CD4-positive, alpha-beta T cell treated with Interleukin-6 at 100 ng/mL for 8 hours (primary cell): ENCODE measurements around the gene PIK3C2G.
"Not testable (repeated sequence)": the region's sequence is repeated elsewhere in the genome, so short reads cannot be mapped to it uniquely, and the experiment has no call there.

ENCODE experiments used
- DNase-seq: peaks from one replicate; pipeline ENCODE4 v3.0.0-alpha.2; 2020; ENCODE audit warnings: mixed read lengths, low spot score

Gene PIK3C2G, protein sequence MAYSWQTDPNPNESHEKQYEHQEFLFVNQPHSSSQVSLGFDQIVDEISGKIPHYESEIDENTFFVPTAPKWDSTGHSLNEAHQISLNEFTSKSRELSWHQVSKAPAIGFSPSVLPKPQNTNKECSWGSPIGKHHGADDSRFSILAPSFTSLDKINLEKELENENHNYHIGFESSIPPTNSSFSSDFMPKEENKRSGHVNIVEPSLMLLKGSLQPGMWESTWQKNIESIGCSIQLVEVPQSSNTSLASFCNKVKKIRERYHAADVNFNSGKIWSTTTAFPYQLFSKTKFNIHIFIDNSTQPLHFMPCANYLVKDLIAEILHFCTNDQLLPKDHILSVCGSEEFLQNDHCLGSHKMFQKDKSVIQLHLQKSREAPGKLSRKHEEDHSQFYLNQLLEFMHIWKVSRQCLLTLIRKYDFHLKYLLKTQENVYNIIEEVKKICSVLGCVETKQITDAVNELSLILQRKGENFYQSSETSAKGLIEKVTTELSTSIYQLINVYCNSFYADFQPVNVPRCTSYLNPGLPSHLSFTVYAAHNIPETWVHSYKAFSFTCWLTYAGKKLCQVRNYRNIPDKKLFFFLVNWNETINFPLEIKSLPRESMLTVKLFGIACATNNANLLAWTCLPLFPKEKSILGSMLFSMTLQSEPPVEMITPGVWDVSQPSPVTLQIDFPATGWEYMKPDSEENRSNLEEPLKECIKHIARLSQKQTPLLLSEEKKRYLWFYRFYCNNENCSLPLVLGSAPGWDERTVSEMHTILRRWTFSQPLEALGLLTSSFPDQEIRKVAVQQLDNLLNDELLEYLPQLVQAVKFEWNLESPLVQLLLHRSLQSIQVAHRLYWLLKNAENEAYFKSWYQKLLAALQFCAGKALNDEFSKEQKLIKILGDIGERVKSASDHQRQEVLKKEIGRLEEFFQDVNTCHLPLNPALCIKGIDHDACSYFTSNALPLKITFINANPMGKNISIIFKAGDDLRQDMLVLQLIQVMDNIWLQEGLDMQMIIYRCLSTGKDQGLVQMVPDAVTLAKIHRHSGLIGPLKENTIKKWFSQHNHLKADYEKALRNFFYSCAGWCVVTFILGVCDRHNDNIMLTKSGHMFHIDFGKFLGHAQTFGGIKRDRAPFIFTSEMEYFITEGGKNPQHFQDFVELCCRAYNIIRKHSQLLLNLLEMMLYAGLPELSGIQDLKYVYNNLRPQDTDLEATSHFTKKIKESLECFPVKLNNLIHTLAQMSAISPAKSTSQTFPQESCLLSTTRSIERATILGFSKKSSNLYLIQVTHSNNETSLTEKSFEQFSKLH (N-terminal part only)

GRCh38 chr12:18261273-18261672 lies at the start of gene PIK3C2G:
Gene PIK3C2G (plus strand): TSS chr12:18261518. CDS start chr12:18282082, 20,564 bp downstream.
- DNase-seq: no peak

DNA sequence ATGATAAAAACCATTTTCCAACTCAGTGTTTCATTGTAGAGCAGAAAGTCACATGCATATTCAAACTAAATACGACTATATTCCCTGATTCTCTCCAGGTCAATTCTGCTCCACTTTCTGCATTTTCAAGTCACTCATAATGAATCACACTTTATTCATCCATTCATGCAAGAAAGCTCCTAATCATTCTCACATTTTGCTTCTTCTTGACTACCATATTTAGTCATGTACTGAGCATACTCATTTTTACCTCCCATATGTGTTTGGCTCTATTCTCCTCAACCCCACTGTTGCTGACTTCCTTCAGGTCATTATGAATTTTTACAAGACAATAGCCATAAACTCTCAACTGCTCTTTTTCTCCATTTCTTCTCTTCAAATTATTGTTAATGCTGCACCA lies 43.4 kb upstream of the PIK3C2G start:
- no peak for DNase-seq

DNA sequence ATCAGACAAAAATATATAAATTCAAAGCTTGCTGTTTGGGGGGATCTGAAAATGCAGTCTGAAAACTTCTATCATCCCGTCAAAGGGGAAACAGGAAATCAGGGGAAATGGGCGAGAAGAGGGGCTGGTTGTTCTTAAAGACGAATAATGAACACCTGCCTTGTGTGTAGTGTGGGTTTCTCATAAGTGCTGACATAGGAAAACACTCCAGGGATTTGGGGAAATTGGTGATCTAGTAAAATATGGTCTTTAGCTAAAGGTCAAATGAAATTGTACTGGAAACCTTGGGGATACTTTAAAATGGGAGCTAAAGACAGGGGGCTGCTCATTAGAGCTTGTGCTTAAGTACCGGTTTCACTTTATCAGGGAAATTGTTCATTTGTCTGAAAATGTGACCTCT lies 39.6 kb upstream of the PIK3C2G start:
- no peak for DNase-seq

GRCh38 chr12:18222699-18223098 lies 38.6 kb upstream of the PIK3C2G start:
- DNase-seq: no peak

DNA sequence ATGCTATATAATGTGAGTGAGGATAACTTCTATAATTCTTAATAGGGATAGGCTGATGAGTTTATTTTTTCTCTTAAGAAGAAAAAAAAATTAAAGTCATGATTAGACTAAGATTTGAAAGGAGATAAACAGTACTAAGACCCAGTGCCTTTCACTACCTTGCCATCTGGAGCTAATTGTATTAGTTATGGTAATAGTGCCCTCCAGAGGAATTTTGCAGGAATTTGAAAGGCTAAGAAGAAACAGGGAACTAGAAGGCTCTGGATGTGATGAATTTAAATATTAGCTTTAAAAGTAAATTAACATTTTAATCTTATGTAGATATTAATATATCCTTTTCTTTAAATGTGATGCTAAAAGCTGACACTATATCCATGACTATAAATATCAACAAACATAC lies 36.6 kb upstream of the PIK3C2G start:
- no peak for DNase-seq

- no peak for DNase-seq
Measured at GRCh38 chr12:18239526-18239925, 21.8 kb upstream of the PIK3C2G start.

DNA sequence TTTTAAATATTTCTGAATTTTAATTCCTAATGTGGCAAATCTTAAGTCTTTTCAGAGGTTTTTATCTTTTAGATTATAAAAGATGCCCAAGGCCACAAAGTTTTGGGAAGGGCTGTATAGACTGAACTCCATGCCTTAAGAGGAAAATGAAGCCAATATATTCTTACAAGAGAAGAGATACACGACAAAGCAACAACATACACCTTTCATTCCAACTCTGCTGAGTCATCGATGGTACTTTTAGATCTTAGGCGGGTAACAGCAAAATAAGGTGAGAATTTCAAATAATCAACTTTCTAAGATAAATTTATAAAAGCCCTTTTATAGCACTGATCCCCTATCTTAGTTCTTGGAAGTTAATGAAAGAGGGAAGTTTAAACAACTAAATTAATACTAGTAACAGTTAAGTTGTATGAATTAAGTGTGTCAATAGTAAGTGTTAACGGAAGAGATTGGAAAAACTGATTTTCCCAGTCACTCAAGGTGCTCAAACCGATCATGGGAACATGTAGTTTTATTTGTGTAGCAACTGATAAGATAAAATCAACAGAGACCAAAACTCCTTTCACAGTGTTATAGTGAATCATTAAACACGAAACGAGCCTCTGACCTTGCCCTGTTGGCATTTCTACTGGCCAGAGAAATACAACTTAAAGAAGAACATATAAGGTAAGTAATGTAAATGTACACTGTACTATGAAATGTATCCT lies 18.8 kb upstream of the PIK3C2G start:
- DNase-seq: no peak

- DNase-seq: no peak
Measured at GRCh38 chr12:18243238-18243637, 18.1 kb upstream of the PIK3C2G start.

- DNase-seq: no peak
Measured at GRCh38 chr12:18246066-18246465, 15.3 kb upstream of the PIK3C2G start.

GRCh38 chr12:18250313-18250916 lies 10.9 kb upstream of the PIK3C2G start:
- no peak for DNase-seq

GRCh38 chr12:18254081-18254480 lies 7.2 kb upstream of the PIK3C2G start:
- no peak for DNase-seq

GRCh38 chr12:18255004-18255403 lies 6.3 kb upstream of the PIK3C2G start:
- not testable (repeated sequence) for DNase-seq

DNA sequence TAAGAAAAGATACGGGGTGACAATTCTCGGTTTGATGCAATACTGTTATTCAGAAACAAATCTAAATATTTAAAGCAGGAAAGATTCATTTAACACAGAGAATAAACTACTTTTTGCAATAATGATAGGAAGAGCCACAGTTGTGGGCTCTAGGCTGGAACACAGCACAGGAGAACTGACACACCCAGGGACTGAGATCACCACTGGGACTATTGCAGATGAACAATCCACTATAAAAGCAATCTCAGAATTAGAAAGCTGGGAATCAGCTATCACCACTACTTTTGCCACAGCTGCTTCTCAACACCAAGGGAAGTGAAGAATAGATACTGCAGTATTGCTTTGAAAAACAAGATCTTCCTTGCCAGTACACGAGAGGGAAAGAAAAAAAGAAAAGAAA lies 4.1 kb upstream of the PIK3C2G start:
- no peak for DNase-seq

DNA sequence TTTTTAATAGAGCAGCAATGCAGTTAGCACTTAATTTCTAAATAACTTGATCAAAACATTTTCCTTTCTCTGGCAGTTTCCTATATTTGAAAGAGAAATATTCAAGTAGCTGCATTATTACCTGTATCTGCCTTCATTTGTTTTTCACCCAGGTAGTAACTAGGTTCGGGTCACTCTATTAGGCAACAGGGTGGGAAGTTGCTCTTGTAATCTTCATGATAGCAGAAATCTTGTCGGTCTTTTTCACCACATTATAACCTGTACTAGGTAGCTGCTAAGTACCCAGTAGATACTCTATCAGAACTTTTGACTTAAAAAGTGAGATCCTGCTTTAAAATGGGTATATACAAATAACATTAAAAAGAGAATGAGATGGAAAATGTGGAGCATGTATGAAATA lies 2.4 kb upstream of the PIK3C2G start:
- no peak for DNase-seq

DNA sequence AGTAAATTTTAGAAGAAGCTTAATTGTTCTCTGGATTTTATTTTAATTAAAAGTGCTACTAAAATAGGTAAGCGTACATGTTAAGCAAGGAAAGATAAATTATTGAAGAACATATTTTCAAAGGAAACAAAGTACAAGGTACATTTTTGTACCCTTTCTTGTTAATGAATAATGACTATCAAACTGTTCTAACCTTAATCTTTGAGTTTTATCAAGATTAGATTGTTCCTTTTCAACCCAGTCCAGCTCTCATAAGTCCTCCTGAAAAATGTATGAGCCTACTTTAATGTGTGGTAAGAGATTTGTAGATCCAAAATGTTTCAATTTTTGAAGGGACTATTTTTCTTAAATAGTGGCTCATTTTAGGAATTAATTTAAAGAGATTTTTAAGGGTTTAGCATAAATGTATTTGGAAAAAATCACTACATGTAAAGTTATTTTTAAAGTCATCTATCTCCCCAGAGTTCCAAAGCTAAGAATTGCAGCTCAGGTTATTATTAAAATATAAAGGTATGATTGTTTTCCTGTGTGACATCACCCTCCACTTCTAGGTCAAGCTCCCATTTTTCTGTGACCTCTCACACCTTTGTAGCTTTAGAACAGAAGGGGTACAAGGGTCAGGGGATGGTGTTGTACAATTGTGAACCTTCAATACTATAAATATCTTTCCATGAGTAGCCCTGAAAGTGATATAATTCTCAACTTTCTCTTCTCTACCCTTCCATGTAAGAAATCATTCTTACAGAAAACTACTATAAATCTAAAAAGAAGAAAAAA lies 1.2 kb upstream of the PIK3C2G start:
- DNase-seq: no peak

- DNase-seq: no peak
Measured at GRCh38 chr12:18261906-18262305, 588 bp downstream of the PIK3C2G start.

DNA sequence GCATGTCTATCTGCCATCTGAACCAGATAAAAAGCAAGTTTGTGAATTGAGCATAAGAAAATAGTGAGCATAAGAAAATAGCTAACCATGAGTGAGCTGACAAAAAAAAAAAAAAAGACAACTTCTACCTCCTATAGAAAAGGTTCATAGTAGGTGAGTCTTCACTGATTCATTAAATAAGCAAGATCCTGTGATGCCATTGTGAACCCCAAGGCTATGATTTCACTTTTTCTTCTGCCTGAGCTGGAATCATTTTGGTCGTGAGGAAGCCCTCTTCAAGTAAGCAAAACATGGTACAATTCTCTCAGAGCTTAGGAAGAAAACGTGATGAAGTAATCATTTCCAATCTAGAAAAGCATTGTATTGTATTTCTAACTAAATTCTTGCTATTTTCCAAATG lies 1.2 kb downstream of the PIK3C2G start:
- no peak for DNase-seq

GRCh38 chr12:18264581-18265075 lies 3.3 kb downstream of the PIK3C2G start:
- DNase-seq: no peak

DNA sequence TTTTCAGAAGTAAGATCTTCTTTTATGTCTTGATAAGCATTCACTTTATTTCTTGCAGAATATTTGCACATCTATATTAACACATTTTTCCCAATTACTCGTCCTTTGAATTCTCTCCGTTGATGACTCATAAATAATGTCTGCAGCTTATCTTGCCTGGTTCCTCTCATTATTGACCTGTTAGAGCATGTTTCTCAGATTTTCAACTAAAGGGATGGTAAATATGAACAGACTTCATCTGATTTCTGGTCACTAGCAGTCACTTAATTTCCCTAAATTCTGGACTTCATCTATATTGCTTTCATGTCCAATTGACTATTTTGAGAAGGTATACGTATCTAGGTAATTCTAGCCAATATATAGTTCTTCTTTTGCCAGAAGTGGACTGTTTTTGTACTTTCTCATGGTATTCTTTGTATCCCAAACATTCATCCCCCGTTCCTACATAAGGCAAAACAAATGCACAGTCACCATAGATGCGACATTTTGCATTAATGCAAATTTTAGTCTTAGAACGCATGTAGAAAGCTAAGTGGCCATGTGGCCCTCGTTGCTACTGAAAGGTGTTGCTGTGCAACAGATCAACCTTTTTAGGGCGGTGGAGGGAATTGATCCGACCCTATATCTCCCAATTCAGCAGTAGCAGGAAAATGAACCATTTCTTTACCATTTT lies 6.2 kb downstream of the PIK3C2G start:
- no peak for DNase-seq
